NB4 (cell line): Measurements from ENCODE around the gene ZFP30.

ENCODE experiments used
- DNase-seq: peaks from one replicate; pipeline ENCODE4 v3.0.0; 2010; ENCODE audit warnings: low read depth
- H3K4me3 ChIP-seq: one replicate; pipeline ENCODE4 v1.5.1; 2011; ENCODE audit warnings: mild to moderate bottlenecking, low read depth, low read length, moderate library complexity
- MYC ChIP-seq: IDR thresholded peaks from 2 replicates; pipeline ENCODE4 v1.6.1; 2011; ENCODE audit warnings: low read depth, low read length
- POLR2A ChIP-seq: IDR thresholded peaks from 2 replicates; pipeline ENCODE4 v1.6.1; 2011; ENCODE audit warnings: mild to moderate bottlenecking; ENCODE audit not compliant: insufficient read length; ENCODE audit errors: extremely low read depth
- TF ChIP-seq, protein P1 (sequence below): IDR thresholded peaks from 2 replicates; pipeline ENCODE4 v1.6.1; 2011; ENCODE audit warnings: low read depth, low read length
- TF ChIP-seq, protein P2 (sequence below): IDR thresholded peaks from one replicate; pipeline ENCODE4 v1.5.1; 2012; ENCODE audit warnings: low read depth, low read length

The ZFP30 gene

DNA sequence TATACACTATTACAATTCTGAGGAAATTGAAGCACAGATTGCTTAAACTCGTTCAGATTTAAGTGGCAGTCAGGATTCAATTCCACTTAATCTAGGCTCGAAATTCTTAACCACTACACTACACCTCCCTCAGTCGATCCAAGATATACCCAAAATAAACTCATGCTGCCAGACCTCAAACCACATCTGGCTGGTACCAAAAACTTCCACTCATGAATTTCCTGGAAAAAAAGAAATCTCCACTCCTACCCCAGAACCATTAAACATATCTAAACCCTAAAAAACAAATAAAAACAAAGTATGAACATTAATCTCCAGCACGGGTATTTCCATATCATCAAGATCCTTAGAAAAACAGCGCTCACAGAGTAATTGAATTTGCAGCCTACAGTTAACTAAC, 1.1 kb downstream of the ZFP30 start:
- peak; percentile 7 for DNase-seq
- H3K4me3 ChIP-seq = peak overlapping the region; percentile 85
- TF ChIP-seq POLR2A = no peak
- no peak for TF ChIP-seq MYC
- TF ChIP-seq, protein P1, sequence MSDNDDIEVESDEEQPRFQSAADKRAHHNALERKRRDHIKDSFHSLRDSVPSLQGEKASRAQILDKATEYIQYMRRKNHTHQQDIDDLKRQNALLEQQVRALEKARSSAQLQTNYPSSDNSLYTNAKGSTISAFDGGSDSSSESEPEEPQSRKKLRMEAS = no peak
- TF ChIP-seq, protein P2, sequence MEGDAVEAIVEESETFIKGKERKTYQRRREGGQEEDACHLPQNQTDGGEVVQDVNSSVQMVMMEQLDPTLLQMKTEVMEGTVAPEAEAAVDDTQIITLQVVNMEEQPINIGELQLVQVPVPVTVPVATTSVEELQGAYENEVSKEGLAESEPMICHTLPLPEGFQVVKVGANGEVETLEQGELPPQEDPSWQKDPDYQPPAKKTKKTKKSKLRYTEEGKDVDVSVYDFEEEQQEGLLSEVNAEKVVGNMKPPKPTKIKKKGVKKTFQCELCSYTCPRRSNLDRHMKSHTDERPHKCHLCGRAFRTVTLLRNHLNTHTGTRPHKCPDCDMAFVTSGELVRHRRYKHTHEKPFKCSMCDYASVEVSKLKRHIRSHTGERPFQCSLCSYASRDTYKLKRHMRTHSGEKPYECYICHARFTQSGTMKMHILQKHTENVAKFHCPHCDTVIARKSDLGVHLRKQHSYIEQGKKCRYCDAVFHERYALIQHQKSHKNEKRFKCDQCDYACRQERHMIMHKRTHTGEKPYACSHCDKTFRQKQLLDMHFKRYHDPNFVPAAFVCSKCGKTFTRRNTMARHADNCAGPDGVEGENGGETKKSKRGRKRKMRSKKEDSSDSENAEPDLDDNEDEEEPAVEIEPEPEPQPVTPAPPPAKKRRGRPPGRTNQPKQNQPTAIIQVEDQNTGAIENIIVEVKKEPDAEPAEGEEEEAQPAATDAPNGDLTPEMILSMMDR = no peak

GRCh38 chr19:37635076-37636056, 19.9 kb downstream of the ZFP30 start:
- no peak for DNase-seq
- TF ChIP-seq, protein P1 = no peak
- TF ChIP-seq MYC (no peak), POLR2A (no peak)
- TF ChIP-seq, protein P2 = no peak
- no peak overlapping the region for H3K4me3 ChIP-seq

DNA sequence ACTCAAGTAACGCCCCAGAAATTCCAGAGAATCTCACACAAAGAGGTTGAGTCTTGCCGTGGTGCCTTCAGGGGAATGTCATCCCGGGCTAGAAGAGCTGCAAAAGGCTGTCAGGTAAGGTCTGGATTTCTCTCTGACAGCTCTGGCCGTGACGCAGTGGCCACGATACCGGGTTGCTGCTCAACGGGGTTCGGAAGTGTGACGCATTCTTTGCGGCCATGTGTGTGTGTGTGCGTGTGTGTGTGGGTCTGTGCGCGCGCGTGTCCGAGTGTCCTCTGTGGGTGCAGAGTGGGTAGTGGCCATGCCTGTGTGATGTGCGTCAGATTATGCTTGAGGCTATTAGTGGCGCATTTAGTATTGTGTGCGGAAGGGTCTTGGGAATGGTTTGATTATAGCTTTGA, 60.3 kb downstream of the ZFP30 start:
- peak overlapping the region; percentile 81 for H3K4me3 ChIP-seq
- DNase-seq = peak; percentile 44
- TF ChIP-seq, protein P2 = no peak
- TF ChIP-seq, protein P1 = no peak
- TF ChIP-seq MYC (no peak), POLR2A (no peak)

DNA sequence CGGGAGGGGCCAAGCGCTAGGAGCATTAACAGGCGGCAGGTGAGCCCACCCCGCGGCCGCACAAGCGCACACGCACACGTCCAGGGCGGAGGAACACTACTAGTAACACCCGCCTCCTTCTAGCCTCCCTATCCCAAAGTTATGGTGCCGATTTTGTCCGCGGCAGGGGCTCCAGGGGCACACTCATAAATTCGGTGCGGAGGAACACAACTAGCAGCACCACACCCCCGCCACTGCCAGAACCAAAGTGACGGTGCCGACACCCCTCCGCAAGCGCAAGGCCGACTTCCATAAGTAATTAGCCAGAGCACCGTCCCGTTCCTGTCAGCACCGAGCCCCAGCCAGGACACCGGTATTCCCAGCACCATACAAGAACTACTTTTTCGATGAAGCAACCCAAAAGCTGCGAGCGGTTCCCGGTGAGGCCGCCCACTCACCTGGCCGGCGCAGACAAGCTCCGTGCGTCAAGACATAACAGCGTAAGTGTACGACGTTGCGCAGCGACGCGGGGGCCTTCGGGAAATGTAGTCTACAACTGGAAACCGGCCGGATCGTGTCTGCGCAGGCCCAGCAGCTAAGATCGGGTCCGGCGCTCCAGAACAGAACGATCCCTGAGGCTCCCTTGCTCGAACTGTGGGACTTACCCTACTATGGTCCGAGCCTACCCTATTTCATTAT, 60.8 kb downstream of the ZFP30 start, which contains the start of the genes ZNF540 and ZNF571:
Gene ZNF540 (plus strand): TSS at position 573 of the 678 bp plus-strand sequence. CDS start 3,572 bp downstream, outside the sequence.
Gene ZNF571 (minus strand): TSS at position 489 of the 678 bp plus-strand sequence. CDS start 8,116 bp downstream, outside the sequence.
- TF ChIP-seq POLR2A (no peak), MYC (no peak)
- TF ChIP-seq, protein P2 = no peak
- TF ChIP-seq, protein P1 = no peak
- DNase-seq = peak; percentile 88
- H3K4me3 ChIP-seq = peak within 1 kb of the TSS; percentile 81

- peak overlapping the region; percentile 81 for H3K4me3 ChIP-seq
- TF ChIP-seq POLR2A = no peak
- no peak for TF ChIP-seq MYC
- TF ChIP-seq, protein P2 = no peak
- TF ChIP-seq, protein P1 = no peak
- DNase-seq = no peak
These were observed 61.3 kb downstream of the ZFP30 start for GRCh38 chr19:37593996-37594303.
